ENCODE results near the gene SOCS2. TPM values are rescaled to one million over a fixed set of nuclear protein-coding genes. Genes with fewer than 3 reads are reported as not detected.

Gene SOCS2
- total and polyA plus RNA-seq, 10 of the 15 experiments (the other 5 are each of a cell fraction or from before 2014, with no cell fraction given), result 2.6 to 12.0 (median 7.2) TPM

GRCh38 chr12:93577222-93577621 lies 4.7 kb downstream of the SOCS2 start:
- no peak overlapping the region for H3K9ac ChIP-seq (ENCODE audit: control insufficient read depth, insufficient read depth, low read length)
- H3K27me3 ChIP-seq (replicated peaks in 1 of 2; ENCODE audit: control insufficient read depth in 2 of 2, insufficient read depth in 2 of 2, low read length in 1 of 2), result peaks cover 9 to 15% of the 10 kb centered on the region in 2 experiments
- no peak for DNase-seq (ENCODE audit: low read depth, low spot score)
- in situ Hi-C loops (cut with MboI), result no loop called here
- no peak for FAIRE-seq
- BruUV-seq (replicated peaks), result no TSS peak
- H3K9me3 ChIP-seq (replicated peaks; ENCODE audit: control insufficient read depth, insufficient read depth, low read length), result no peaks in the 10 kb centered on the region
- intact Hi-C loops (cut with micrococcal nuclease; ENCODE audit: unreplicated experiment), result no loop called here
- H3K36me3 ChIP-seq (ENCODE audit: control insufficient read depth in 2 of 2, insufficient read depth in 2 of 2, low read length in 1 of 2), result no peaks in the 10 kb centered on the region
- RAD21 ChIA-PET (ENCODE audit: unreplicated experiment), result interaction anchor here (0.6 to 0.7 kb wide), 2 partner anchors 78 to 934 kb away, joined by 3 to 4 read pairs; no protein-coding TSS in a partner anchor
- no peak overlapping the region for H3K4me3 ChIP-seq
- SMC1A ChIA-PET (ENCODE audit: uncharacterized antibody, unreplicated experiment), result no interaction called here
- H3K4me2 ChIP-seq (ENCODE audit: control insufficient read depth, insufficient read depth), result no peak overlapping the region
- POLR2A ChIA-PET, result no interaction called here
- 7% methylated on average over 3 of the region's 3 CpGs for WGBS (ENCODE audit: insufficient coverage, insufficient replicate concordance, low lambda C conversion rate, missing lambda C conversion rate)
- no peaks in the 10 kb centered on the region for H3K79me2 ChIP-seq (ENCODE audit: control insufficient read depth, insufficient read depth, low read length)
- CTCF ChIA-PET, result interaction anchor here (1.2 to 1.4 kb wide), 2 partner anchors 523 to 525 kb away, joined by 4 read pairs; no protein-coding TSS in a partner anchor
- no peak for ATAC-seq
- no peaks in the 10 kb centered on the region for H4K20me1 ChIP-seq (ENCODE audit: control insufficient read depth, insufficient read depth)
- H2AFZ ChIP-seq (ENCODE audit: control insufficient read depth, low read depth, low read length), result no peak overlapping the region
- peaks cover under 1% of the 10 kb centered on the region; the same call in 1 of the 2 replicates for H3K4me1 ChIP-seq (ENCODE audit: control insufficient read depth, insufficient read depth, low read length)
- no peak overlapping the region for H3K27ac ChIP-seq (ENCODE audit: control insufficient read depth, insufficient read depth)
- TF ChIP-seq ZNF687 (IDR thresholded peaks at IDR 0.05), result no peak
- no peak for TF ChIP-seq SKIL (IDR thresholded peaks at IDR 0.05; ENCODE audit: low read depth, poor library complexity, severe bottlenecking)
- TF ChIP-seq ASH2L (IDR thresholded peaks at IDR 0.05; ENCODE audit: borderline replicate concordance, low read depth), result no peak
- TF ChIP-seq SPI1 (IDR thresholded peaks at IDR 0.05; ENCODE audit: borderline replicate concordance, insufficient read depth, low read depth, low read length), result no peak
- no peak for TF ChIP-seq ZNF592 (IDR thresholded peaks at IDR 0.05)
- TF ChIP-seq CEBPZ (IDR thresholded peaks at IDR 0.05; ENCODE audit: low read depth, low read length), result no peak
- TF ChIP-seq ZNF24 (IDR thresholded peaks at IDR 0.05), result no peak
- no peak for TF ChIP-seq LARP7 (IDR thresholded peaks at IDR 0.05)
- TF ChIP-seq NBN (IDR thresholded peaks at IDR 0.05), result no peak
- TF ChIP-seq NFIC (IDR thresholded peaks at IDR 0.05; ENCODE audit: low read depth, low read length), result no peak

All from GM12878 (cell line).